Glomerular visceral epithelial cell (primary cell): Measurements from ENCODE around the gene EPB41.
"Not testable (repeated sequence)": the region's sequence is repeated elsewhere in the genome, so short reads cannot be mapped to it uniquely, and the experiment has no call there.

Source experiments
- DNase-seq: peaks from one replicate; pipeline ENCODE4 v3.0.0-alpha.2; 2016; ENCODE audit errors: extremely low spot score

The EPB41 gene

DNA sequence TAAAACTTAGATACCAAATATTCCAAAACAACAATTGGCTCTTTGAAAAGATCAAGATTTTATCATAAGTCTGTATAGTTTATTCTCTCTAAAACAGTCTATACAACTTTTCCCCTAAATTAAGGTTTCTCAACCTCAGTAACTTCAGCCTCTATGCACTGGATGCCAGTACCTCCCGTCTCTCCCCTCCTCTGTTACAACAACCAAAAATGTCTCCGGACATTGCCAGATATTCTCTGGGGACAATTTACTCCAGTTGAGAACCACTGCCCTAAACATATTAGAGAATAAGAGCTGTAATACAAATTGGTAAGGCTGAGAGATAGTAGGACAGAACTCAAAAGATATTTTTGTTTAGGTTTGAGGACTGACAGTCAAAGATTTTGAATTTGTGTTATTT lies 137.7 kb downstream of the EPB41 start:
- DNase-seq, result no peak

DNA sequence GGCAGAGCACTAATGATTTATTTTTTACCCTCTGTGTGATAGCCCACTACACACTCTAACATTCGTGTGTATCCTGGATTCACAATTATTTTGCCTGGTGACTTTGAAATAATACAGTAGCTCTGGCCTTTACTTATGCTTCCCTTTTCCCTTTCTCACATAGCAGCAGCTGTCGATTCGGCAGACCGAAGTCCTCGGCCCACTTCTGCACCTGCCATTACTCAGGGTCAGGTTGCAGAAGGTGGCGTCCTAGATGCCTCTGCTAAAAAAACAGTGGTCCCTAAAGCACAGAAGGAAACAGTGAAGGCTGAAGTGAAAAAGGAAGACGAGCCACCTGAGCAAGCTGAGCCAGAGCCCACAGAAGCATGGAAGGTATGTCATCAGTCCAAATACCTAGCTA lies 138.6 kb downstream of the EPB41 start:
- no peak for DNase-seq

DNA sequence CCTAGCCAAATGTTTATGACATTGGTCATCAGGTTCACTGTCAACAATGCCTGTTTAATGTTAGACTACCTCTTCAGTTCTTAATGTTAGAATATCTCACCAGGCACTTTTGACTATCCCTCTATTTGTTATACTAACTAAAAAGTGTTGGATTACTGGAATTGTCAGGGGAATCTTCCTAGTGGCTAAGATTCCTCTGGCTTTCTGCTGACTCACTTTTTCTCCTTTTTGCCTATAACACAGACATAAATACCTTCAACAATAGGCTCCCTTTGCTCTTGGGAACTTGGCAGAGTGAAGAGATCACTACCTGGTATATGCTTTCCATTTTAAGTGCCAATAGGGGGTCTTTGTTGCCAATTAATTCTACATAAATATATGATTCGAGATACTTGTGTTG lies 140.8 kb downstream of the EPB41 start:
- DNase-seq, result no peak

DNA sequence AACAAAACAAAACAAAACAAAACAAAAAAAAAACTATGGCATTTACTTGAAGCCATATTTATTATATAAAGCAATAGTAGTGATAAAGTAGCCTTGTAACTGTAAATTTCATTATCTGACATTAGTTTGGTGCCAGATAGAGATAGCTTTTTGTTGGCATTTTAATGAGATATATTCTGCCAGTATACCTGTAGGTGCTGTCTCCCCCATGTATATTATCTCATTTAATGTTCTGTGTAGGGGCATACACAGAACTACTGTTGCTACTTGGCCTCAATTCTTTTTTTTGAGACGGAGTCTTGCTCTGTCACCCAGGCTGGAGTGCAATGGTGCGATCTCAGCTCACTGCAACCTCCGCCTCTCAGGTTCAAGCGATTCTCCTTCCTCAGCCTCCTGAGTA lies 141.9 kb downstream of the EPB41 start:
- DNase-seq, result no peak

DNA sequence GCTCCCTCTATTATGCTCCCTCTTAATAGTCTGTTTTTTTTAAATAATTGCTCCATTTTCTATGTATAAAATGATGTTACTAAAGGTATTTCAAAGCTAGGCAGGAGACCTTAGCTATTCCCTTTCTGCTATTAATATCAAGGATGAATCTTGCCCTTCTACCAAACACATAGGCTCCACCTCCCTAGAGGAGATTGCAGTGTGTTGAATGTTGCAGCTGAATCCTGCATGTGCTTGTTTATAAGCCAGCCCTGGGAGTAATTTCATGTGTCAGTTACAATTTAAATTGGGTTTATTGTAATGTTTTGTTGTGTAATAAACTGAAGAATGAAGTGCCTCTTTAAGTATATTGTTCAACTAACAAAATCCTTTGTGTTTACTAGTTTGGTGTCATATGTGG lies 143.3 kb downstream of the EPB41 start:
- DNase-seq, result no peak

DNA sequence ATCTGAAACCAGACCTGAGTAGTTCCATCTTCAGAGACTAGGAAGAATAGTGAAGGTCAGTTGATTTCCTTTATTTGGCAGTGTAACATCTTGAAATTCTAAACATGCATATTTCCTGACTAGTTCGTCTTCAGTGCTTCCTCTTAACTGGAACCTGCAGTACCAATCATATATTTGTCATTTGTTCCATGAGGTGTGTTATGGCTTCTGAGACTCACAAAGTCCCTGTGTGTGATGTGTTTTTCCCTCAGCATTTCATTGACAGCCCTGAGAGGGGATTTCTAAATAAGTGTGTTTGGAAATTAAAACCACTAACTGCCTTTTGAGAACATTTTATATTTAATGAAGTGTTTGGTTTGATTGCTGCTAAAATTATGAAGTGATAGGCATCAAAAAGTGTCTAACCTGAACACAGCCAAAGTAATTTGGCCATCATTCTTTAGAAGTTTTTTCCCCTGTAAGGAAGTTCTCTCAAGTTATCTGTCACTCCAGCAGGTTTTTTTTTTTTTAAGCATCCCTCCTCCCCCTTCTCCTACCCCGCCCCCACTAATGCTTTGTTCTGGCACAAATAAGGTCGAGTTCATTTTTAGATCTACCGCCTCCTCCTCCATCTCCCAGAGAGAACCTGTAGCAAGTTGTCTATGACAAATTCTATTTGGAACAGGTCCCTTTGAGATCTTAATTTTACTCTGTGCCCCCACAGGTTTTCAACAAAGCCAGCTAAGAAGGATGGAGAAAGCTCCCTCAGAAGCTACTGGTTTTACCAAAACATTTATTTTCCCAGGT lies 148.0 kb downstream of the EPB41 start:
- no peak for DNase-seq

DNA sequence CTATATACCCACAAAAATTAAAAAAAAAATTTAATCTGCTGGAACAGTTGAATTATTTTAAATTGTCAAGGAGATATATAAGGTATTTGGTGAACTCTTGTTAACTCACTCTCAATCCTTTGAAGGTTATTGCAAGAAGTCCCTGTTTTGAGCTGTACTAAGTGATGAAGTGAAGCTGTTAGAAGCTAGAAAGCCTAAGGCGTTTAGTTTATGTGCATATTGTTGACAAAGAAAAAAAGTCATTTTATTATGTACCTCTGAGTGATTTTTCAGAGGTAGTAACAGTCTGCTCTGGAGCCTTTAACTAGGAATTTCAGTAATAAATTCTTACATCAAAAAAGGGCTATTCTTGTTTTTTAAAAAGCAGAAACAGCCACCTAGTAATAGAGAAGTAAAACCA lies 149.7 kb downstream of the EPB41 start:
- no peak for DNase-seq

DNA sequence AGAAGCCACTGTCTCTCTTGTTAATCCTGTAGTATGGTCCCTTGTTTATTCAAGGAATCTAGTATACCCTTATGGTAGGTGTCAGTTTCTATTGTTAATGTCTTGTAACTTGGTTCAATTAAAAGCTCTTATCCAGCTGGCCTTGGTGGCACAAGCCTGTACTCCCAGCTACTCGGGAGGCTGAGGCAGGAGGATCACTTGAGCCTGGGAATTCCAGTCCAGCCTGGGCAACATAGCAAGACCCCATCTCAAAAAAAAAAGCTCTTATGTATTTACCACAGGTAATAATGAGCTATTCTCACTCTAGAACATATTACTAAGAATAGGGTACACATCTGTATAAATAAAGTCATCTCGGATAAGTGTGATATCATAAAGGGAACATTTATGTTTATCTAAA lies 162.8 kb downstream of the EPB41 start:
- DNase-seq, result no peak

DNA sequence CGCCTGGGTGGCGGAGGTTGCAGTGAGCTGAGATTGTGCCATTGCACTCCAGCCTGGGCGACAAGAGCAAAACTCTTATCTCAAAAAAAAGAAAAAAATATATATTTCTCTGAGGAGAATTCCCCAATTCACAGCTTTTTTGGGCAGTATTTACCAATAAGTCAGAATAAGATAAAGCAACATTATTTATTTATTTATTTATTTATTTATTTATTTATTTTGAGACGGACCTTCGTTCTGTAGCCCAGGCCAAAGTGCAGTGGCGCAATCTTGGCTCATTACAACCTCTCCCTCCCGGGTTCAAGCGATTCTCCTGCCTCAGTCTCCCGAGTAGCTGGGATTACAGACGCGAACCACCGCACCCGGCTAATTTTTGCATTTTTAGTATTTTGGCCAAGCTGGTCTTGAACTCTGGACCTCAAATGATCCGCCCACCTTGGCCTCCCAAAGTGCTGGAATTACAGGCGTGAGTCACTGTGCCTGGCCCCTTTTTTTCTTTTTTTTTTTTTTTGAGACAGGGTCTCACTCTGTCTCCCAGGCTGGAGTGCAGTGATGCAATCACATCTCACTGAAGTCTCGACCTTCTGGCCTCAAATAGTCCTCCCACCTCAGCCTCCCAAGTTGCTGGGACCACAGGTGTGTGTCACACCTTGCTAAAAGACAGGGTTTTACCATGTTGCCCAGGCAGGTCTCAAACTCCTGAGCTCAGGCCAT lies 165.7 kb downstream of the EPB41 start:
- not testable (repeated sequence) for DNase-seq

DNA sequence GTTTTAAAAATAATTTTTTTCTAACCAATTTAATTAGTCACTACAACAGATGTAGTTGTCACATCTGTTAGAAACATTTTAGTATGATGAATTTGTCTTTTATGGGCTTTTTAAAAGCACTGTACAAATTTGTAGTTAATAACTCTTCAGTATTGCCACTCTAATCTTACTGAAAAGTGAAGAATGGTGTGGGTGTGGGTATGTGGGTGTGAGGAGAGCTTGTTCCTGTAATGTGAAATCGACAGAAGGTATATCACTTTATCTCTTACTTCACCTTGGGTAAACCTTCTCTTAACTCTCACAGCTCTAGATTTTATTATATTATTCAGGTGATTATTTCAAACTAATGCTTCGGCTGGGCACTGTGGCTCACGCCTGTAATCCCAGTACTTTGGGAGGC lies 166.8 kb downstream of the EPB41 start:
- no peak for DNase-seq

DNA sequence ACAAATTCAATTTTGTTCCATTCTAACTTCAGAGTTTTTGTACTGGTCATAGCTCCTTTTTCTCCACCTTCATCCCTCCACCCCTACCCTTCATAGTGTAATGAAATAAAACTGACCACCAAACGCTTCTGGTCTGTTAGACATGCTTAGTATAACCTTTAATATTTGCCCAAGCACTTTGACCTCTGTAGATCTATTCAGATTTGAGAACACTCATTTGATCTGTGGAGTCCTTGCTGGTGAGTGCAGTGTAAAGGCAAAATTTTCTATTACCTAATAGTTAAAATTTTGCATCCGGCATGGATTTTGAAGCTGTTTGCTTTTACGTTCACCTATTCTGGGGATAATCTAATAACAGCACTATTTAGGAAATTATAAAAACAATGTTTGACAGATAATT lies 168.2 kb downstream of the EPB41 start:
- no peak for DNase-seq

DNA sequence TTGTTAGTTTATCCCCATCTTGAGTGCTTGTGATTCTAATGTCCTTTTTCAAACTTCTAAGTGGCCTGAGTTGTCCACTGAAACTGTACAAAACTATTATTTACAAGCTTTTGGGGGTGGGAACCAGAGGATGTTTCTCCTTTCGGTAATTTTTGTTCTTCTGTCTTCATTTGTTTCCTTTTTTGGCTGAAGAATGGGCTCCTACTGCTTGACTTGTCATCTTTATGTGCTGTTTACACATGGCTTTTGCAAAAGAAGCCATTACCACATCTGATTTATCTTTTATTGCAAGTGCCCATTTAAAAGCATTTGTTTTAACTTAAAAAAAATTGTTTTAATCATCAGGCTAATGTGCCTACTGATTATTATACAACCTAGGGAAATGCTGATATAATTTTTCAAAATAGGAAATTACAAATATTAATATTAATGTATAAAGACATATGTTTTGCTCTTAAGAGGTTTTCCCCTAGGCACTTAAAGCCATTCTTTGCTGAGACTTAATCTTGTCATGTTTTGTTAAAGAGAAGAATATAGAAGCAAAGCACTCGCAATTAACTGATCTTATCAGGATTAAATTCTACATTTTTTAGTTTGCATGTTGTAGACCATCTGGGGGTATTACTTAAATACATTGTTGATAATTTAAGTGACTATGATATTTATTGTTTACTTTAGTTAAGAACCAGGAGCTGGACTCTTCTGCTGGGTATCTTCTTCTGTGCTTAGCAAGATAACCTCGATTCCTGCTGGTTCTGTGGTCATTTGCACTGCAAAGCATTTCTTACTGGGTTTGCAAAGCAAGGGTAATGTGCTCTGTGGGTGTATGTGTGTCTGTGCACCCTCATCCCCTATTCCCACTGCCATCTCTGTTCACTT lies 169.2 kb downstream of the EPB41 start:
- no peak for DNase-seq

DNA sequence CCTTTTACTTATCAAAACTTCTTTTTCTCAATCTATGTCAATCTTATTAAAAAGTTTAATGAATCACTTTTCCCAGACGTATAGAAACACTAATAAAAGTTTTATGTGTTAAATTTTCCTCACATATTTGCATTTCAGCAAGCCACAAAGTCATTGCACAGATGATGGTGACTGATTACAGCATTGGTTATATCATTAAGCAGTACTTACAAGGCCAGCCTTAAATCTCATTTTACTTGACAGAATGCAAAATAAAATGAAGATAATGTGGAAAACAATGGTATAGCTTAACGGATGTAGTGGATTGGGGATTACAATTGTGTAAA lies 169.8 kb downstream of the EPB41 start:
- DNase-seq, result no peak

DNA sequence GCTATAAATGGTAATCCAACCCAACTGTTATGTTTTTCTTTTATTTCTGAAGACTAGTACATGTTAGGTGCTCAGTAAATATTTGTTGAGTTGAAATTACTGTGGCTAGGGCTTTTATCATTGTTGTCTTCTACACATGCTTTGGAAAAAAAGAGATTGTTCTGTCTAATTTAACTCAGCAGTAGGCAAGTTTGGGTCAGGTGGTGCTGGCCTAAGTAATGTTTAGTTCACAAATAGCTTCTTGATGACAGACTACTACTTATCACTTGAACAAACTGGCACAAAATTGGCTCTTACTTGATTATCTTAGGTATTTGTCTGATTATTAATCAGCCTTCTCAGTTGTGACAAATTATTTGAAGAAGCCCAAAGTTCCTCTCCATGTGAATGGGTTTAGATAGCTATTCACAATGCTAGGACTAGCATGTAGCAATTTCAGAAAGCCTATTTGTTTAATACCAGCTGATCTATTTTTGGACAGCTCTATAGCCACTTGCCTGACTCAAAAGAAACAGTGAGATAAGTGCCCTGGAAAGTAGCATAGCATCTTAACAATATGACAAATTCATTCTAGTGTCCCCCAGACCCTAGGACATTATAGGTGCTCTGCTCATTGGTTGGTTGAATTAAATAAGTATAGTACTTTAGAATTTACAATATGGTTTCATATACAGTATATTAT lies 176.7 kb downstream of the EPB41 start:
- DNase-seq, result no peak

DNA sequence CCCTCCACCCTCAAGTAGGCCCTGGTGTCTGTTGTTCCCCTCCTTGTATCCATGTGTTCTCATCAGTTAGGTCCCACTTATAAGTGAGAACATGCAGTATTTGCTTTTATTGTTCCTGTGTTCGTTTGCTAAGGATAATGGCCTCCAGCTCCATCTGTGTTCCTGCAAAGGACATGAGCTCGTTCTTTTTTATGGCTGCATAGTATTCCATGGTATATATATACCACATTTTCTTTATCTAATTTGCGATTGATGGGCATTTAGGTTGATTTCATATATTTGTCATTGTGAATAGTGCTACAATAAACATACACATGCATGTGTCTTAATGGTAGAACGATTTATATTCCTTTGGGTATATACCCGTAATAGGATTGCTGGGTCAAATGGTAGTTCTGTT lies 178.3 kb downstream of the EPB41 start:
- not testable (repeated sequence) for DNase-seq

DNA sequence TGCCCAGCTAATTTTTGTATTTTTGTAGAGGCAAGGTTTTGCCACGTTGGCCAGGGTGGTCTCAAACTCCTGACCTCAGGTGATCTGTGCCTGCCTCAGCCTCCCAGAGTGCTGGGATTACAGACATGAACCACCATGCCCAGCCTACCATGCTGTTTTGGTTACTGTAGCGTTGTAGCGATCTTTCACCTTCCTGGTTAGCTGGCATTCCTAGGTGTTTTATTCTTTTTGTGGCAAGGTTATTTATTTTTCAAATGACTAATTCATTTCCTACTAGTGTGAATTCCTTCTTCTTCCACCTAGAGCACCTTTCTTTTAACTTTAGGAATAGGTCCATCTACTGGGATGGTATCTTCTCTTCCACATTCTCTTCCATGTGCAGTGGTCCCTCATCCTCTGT lies 180.1 kb downstream of the EPB41 start:
- peak; percentile 17 for DNase-seq

DNA sequence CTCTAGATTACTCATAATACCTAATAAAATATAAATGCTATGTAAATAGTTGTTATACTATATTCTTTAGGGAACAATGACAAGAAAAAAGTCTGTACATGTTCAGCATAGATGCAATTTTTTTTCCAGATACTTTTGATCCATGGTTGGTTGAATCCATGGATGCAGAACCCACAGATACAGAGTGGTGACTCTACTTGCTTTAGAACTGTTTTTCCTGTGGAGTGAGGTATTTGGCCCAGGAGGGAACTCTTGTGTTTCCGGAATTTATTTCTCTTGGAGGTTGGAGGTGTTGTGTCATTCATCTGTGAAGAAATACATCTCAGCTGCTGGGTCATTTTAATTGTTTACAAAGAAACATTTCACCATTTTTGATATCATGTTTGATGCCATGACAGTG lies 180.6 kb downstream of the EPB41 start:
- no peak for DNase-seq

DNA sequence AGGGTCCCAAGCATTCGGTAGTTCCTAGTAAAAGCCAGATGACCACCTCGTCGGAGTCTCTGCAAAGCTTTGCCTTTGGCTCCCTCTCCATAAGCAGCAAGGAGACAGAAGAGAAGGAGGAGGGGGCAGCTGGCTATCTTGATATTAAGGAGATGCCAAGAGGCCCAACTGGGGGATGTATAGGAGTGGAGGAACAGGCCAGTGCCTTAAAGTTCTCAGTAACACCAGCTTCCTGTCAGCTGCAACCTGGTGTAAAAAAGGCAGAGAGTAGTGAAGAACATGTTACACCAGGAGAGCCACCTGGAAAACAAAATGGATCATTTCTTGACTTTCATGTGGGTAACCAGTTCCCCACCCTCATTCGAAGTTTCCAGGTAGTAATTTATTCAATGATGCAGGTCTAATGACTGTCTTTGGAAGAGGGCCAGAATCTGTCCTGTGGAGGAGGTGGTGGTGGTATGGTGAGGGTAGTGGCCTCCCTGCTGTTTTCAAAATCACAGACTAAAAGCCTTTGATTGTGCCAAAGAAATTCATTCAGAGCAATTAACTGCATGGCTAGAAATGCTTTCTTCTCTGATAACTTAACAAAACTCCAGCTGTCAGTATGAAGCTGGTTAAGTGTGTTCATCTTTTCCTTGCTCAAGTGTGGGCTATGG lies 182.0 kb downstream of the EPB41 start:
- DNase-seq, result no peak

DNA sequence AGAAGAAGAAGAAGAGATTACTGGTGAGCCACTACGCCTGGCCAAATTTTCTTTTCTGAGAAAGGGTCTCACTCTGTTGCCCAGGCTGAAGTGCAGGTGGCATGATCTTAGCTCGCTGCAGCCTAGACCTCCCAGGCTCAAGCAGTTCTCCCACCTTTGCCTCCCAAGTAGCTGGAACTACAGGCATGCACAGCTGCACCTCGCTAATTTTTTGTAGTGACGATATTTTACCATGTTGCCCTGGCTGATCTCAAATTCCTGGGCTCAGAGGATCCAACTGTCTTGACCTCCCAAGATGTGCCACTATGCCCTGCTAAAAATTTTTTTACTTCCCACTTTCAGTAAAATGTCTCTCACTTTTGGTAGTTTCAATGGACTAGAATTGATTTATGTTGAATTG lies 184.9 kb downstream of the EPB41 start:
- DNase-seq, result no peak

DNA sequence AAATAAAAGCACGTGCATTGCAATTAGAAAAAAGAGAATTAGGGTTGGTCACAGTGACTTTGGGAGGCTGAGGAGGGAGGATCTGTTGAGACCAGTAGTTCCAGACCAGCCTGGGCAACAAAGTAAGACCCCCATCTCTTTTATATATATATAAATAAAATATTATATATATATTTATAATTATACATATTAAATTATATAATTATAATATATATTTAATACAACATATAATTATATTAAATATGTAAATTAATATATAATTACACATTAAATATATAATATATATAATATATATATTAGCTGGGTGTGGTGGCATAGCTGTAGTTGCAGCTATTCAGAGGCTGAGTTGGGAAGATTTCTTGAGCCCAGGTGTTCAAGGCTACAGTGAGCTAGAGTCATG lies 186.1 kb downstream of the EPB41 start:
- no peak for DNase-seq

DNA sequence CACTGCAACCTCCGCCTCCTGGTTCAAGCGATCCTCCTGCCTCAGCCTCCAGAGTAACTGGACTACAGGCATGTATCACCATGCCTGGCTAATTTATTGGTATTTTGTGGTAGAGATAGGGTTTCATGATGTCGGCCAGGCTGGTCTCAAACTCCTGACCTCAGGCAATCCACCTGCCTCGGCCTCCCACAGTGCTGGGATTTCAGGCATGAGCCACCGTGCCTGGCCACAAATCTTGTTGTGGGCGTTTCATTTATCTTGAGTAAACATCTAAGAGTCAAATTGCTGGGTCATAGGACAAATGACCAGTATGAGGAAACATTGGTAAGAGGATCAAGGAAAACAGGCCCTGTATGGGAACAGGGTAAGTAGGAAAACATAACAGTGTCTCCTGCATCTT lies 191.5 kb downstream of the EPB41 start:
- no peak for DNase-seq

DNA sequence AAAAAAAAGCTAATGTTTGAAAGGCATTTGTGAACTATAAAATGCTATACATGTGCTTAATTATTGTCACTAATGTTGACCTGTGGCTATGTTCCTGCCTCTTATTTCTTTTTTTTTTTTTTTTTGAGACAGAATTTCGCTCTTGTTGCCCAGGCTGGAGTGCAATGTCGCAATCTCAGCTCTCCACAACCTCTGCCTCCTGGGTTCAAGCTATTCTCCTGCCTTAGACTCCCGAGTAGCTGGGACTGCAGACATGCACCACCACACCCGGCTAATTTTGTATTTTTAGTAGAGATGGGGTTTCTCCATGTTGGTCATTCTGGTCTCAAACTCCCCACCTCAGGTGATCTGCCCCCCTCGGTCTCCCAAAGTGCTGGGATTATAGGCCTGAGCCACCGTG lies 193.7 kb downstream of the EPB41 start:
- not testable (repeated sequence) for DNase-seq
